SIG-M5 treated with dmso at 0.1 percent for 504 hours (cell line): ENCODE measurements around the gene ZDHHC16.
"Not testable (repeated sequence)": the region's sequence is repeated elsewhere in the genome, so short reads cannot be mapped to it uniquely, and the experiment has no call there.

ENCODE experiments used
- DNase-seq: peaks from one replicate; lab custom pipeline; 2025; ENCODE audit not compliant: unreplicated experiment; lab: John Stamatoyannopoulos, UW

Gene ZDHHC16

DNA sequence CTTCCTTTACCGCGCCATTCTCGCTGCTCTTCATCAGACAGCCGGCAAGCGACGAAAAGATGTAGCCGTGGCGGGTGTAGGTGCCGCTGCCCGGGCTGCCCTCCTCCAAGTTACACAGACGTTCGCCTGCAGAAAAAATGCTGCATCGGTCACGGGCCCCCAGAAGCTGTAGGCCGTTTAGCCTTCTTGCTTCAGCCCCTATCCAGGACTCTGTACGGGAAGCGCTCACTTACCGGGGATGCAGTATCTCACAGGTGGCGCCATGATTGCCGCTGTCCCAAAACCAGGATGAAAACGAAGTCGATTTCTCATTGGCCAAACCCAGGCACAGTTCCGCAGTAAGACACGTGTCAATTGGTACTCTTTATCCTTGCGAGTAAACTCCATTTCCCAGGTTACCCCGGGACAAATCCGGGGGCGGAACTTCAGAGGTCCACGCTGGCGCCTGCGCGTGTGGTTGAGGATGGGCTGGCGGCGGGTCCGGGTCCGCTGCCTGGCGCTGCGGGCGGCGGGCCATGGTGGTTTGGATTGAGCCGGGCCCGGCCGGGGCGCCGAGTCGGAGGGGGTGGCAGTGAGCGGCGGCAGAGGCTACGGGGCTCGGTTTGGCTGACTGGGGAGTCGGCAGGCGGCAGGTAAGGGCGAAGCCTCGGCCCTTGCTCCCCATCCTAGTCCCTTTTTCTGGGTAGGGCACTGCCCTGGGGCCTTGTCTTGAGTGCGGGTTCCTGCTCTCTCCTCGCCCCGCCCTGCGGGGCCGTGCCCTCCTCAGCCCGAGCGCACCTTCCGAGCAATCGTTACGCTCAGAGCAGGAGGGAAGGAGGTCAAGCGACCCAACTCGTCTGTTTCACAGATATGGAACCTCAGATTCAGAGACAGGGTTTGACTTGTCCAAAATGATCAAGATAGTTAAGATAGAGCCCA is at the start of gene ZDHHC16, which contains the start of gene EXOSC1:
Gene ZDHHC16 (plus strand): TSS at position 454 of the 918 bp plus-strand sequence. CDS start 5,501 bp downstream, outside the sequence.
Gene EXOSC1 (minus strand): TSS at position 285 of the 918 bp plus-strand sequence. CDS start 21 bp downstream, at position 264.
- peak; percentile 95 for DNase-seq

DNA sequence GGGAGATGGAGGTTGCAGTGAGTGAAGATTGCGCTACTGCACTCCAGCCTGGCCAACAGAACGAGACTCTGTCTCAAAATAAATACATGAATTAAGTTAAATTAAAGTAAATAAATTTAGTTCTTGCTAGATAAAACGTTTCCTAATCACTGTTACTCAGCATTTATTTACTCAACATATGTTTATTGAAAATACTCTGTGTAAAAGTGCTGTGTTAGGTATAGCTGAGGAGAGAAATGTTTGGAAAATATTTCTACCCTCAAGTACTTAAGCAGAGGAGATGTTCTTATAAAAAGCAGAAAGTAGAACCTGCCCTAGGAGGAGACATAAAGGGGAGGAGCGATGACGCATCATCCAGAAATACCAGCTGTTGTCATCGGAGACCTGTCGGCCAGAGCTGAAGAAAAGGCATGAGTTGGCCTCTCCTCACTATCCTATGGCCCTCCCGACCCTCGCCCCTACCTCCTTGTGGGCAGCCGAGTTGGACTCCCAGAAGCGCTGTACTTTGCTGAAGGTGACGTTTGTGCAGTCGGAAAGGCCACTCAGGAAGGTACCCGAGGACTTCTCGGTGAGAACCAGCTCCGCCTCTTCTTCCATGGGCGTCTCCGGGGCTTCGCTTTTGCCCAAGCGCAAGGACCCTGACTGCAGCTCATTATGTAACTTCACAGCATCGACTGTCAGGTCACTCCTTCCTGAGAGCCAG is 46.0 kb upstream of the ZDHHC16 start:
- peak; percentile 79 for DNase-seq

DNA sequence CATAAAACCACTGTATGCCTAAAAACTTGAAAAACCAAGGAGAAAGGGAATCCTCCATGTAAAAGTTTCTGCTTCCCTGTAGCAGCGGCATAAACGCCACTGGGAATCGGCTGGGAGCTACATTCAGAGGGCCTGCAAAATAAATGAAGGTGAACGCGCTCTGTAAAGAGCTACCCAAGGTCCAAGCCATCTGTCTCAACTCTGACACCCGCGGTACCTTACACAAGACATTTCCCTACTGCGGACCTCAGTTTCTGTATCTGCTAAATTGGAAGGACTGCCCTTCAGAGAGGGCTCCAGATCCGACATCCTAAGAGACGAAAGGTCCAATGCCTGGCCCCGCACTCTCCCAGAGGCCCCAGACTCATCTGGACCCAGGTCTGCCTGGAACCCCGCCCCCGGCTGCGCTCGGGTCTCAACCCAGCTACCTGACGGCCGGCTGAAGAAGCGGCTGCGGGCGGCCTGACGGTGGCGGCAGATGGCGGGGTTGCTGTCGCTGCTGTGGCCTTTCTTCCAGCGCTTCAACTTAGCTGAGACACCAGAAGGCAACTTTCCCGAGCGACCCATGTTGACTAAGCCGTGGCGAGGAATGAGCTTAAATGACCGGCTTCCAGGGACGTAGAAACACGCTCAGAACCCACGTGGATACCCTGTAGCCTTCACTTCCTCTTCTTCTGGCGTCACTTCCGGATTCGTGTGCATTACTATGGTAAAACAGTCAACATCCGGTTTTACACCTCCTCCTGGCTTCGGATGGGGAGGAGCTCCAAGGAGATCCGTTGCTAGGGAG is 45.1 kb upstream of the ZDHHC16 start, which contains the start of gene RRP12:
Gene RRP12 (minus strand): TSS at position 676 of the 790 bp plus-strand sequence. CDS start 109 bp downstream, at position 567.
- peak; percentile 98 for DNase-seq

DNA sequence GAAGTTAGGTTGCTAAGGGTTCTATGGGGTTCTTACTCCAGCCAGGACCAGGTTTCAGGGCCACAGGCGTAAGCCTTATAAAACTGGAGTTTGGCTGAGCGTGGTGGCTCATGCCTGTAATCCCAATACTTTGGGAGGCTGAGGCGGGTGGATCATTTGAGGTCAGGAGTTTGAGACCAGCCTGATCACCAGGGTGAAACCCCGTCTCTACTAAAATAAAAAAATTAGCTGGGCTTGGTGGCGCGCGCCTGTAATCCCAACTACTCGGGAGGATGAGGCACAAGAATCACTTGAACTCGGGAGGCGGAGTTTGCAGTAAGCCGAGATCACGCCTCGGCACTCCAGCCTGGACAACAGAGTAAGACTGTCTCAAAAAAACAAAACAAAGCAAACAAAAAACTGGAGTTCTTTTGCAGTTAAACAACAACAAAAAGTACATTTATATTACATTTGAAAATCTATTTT is 44.5 kb upstream of the ZDHHC16 start:
- DNase-seq = no peak

DNA sequence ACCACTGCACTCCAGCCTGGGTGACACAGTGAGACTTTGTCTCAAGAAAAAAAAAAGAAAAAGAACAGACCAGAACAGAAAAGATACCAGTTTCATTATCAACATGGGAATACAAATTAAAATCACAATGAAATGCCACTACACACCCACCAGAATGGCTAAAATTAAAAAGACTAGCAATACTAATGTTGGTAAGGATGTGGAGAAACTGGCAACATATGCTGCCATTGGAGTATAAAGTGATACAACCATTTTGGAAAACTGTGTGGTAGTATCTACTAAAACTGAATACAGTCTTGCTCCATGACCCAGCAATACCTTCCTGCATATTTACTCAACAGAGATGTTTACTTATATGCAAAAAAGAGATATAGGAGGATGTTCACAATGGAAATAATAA is 41.9 kb upstream of the ZDHHC16 start:
- no peak for DNase-seq

DNA sequence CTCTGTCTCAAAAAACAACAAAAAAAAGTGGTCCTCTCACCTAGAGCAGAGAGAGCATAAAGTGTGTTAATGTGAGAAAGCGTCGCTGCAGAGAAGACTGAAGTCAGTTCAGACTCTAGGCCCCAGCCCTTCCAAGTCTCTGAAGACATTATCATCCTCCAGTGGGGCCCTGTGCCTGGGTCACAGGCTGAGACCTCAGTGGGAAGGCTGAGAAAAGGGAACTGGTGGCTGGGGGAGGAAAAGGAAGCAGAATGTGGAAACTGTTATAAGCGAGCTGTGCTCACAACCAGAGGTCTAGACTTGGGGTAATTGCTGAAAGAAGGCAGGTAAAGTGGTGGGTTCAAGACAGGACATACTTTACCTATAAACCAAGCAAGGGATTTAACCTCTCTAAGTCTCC is 39.9 kb upstream of the ZDHHC16 start:
- DNase-seq = peak; percentile 92

DNA sequence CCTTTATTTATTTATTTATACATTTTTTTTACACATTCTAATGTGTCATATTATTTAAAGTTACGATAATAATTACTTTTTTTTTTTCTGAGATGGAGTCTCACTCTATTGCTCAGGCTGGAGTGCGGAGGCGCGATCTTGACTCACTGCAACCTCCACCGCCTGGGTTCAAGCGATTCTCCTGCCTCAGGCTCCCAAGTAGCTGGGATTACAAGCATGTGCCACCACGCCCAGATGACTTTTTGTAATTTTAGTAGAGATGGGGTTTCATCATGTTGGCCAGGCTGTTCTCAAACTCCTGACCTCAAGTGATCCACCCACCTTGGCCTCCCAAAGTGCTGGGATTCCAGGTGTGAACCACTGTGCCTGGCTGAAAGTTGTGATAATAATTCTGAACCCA is 39.5 kb upstream of the ZDHHC16 start:
- not testable (repeated sequence) for DNase-seq

DNA sequence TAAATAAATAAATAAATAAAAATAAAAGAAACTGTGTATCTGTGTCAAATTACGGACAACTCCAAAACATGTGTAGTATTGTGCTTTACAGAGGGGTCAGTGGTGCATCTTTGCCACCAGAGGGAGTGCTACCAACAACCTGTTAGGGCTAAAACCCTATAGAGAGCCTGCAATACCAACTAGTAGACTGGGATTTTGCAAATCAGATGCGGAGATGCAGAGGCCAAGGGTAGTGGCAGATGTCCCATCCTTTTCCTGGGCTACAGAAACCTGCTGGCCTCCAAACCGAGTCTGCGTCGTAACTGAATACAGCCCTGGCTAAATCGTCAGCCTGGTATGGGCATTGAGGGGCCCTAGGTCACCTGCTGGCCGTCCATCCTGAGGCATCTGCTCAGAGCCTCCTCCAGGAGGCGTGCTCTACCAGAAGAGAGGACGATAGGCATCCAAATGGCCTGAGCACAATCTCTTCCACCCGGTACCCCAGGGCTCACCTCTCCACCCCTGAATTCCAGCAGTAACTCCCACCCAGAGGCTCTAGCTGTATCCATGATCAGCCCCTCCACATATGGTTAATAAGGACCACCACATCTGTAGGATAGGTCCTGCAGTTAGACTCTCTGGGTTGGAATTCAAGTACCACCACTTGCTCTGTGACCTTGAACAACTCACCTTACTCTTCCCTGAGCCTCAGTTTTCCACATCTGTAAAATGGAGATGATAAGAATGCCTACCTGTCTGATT is 38.6 kb upstream of the ZDHHC16 start:
- peak; percentile 90 for DNase-seq

DNA sequence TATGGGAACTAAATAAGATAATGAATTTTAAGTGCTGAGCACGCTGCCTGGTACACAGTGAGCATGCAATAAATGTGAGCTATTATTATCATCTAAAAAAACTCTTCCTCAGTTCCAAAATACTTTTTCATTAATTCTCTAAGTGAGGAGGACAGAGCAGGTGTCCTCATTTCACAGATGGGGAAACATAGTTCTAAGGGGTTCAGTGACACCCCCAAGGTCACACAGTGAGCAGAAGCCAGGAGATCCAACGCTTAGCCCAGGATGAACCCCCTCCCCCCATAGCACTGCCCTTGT is 38.1 kb upstream of the ZDHHC16 start:
- no peak for DNase-seq

DNA sequence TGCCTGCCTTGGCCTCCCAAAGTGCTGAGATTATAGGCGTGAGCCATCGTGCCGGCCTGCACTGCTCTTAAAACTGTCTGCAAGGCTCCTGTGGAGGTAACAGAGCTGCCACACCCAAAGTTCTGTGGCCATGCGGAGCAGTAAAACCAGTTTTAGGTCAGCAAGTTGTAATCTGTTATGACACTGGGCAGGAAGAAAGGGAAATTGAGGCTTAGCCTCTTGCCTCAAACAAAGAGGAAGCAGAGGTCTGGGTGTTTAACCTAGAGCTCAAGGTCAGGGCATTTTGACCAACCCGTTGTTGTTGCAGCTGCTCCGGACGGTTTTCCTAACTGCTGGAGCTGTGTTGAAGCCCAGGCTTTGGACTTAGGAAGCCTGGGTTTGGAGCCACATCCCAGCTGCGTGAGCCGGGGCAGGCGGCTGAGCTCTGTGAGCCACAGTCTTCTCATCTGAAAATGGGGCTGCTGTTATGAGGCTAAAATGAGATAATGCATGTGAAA is 37.4 kb upstream of the ZDHHC16 start:
- peak; percentile 74 for DNase-seq

DNA sequence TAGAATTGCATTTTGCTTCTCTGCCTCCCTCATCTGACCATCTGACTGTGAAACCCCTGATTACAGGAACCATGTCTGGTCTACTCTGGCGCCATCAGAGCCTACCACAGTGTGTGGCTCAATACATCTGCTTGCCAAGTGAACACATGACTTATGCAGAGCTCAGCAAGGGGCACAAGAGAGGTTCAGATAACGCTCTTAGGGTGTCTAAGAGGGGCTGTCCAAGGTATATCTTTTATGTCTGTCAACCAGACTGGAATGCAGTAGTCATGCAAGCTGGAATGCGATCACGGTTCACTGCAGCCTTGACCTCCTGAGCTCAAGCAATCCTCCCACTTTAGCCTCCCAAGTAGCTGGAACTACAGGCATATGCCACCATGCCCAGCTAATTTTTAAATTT is 34.6 kb upstream of the ZDHHC16 start:
- DNase-seq = peak; percentile 12

DNA sequence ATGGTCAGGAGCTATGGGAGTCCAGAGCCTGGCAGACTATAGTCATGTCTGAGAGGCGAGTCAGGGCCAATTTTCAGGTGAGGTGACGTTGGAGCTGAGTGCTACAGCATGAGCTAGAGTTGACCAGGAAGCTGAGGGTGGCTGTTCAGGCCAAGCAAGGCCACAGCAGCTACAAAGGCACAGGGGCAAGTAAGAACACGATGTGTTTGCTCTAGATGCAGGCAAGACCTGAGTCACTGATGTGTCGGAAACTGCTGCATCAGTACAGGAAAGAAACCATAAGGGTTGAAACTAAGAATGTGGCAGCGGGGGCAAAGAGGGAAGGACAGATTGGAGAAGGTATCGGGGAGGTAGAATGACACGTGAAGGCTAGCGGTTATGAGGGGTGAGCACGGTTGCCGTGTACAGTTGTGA is 33.1 kb upstream of the ZDHHC16 start:
- DNase-seq = peak; percentile 11

DNA sequence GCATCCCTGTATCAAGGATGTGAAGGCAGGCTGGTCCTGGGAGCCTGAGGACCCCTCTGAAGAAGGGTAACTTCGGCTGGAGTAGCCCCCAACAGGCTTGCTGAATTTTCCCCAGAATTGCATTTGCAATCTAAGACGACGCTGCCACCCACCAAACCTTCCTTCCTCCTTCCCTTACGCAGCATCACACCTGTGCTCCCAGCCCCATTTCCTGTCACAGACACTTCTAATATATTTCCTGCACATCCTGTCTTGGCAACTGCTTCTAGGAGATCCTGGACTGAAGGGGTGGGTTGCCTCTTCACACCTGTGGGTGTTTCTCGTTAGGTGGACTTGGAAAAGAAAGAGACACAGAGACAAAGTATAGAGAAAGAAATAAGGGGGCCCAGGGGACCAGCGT is 29.4 kb upstream of the ZDHHC16 start:
- DNase-seq = no peak

DNA sequence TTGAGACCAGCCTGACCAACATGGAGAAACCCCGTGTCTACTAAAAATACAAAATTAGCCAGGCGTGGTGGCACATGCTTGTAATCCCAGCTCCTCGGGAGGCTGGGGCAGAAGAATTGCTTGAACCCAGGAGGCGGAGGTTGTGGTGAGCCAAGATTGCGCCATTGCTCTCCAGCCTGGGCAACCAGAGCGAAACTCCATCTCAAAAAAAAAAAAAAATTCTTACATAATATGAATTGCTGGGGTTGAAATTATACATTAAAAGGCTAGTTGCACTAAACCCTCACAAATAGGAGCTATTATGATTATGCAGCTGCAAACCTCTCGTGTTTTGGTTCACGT is 22.2 kb upstream of the ZDHHC16 start:
- DNase-seq = peak; percentile 51

DNA sequence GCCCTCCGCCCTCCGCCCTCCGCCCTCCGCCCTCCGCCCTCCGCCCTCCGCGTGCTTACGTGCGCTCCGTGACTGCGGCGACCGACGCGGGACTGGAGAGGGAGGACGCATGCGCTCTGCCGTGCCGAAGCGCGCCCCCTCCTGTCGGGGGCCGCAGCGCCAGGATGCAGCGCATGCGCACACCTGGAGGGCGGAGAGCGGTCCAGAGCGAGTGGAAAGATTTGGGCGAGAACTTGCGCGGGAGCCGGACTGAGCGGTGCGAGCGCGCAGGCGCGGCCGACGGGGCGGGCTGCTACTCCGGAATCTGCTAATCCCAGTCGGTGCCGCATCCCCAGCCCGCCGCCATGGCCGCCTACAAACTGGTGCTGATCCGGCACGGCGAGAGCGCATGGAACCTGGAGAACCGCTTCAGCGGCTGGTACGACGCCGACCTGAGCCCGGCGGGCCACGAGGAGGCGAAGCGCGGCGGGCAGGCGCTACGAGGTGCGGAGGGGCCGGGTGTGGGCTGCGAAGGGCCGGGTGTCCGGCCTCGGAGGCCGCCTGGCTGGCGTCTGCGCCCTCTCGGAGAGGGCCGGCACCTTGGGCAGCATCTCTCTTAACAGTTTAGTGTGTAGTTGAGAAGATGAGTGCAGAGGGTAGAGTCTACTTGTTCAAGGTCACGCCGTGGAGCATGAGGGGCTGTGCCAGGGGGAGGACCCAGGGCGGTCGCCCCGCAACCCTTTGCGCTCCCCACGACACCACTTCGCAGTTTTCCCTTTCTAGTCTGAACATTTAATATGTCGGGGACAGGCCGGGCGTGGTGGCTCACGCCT is 19.8 kb upstream of the ZDHHC16 start, which contains the start of gene PGAM1:
Gene PGAM1 (plus strand): TSS at position 228 of the 812 bp plus-strand sequence. CDS start 117 bp downstream, at position 345.
- peak; percentile 88 for DNase-seq

DNA sequence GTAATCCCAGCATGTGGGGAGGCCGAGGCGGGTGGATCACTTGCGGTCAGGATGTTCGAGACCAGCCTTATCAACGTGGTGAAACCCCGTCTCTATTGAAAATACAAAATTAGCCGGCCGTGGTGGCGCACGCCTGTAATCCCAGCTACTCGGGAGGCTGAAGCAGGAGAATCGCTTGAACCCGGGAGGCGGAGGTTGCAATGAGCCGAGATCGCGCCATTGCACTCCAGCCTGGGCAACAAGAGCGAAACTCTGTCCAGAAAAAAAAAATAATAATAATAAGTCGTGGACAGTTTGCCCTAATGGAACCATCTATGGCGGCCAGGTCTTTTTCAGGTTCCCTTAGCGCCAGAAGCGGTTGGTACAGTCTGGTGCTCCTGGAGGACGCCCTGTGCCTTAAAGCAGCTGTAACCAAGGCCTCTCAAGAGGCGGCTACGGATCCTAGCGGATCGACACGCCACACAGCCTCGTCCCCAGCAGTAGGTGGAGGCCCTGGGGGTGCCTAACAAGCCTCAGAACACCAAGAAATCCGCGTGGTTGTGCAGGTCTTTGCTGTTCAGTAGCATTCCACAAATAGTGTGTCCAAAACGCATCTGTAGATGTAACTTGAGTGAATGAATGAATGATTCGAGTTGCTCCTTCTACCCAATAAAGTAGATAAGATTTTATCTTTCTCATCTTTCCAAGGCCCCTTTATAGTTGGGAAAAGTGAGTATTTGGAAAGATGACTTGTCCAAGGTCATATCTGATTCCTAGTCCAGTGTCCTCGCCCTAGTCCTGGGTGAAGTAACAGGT is 19.0 kb upstream of the ZDHHC16 start:
- DNase-seq = no peak

DNA sequence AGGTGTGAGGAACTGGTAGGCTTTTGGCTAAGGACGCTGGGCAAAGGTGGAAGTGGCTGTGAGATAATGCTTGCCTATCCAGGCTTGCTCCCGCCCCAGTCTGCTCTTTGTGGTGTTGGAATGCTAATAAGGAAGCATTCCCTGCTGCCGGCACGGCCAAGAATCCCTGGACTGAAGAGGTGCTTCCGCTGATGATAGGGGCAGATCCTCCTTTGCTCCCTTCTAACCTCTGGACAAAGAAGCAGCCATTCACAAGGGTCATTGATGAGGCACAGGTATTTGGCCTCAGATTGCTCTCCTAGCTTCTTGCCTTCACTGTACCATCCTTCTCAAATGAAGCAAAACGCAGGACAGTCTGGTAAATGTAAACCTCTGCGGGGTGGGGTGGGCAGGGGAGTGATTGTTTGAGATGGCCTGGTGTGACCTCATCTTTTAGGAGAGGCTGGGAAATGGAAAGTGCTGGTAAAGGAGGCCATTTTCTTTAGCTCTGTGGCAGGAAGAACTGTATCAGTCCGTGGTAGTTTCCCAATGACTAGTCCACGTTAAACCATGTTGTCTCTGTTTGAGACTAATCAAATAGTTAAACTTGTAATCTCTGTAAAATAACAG is 18.3 kb upstream of the ZDHHC16 start:
- peak; percentile 50 for DNase-seq

DNA sequence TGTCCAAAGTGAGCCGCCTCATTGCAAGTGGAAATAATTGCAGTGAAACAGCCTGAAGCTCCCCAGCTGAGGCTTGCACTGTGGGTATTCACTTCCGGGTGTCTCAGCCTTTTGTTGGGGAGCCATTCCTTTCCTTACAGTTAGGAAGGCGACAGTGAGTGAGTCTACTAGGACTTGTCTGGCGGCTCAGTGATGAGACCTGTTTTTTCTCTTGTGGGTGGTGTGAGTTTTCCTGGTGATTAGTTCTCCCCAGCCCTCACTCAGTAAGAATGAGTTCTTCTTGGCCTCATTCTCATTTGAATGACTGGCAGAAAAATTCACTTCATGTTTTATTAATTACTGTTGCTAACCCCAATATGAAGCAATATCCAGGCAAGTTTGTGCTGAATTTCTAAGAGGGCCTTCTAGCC is 17.4 kb upstream of the ZDHHC16 start:
- peak; percentile 54 for DNase-seq
